ENCODE results near the gene MLLT3.

MLLT3 gene

GRCh38 chr9:20396509-20396908 lies 225.8 kb downstream of the MLLT3 start:
- H3K4me2 ChIP-seq (ENCODE audit: insufficient read depth, low read length) = no peak overlapping the region
- H3K9ac ChIP-seq (ENCODE audit: low read depth, low read length) = no peak overlapping the region
- H2AFZ ChIP-seq (ENCODE audit: low read depth, low read length) = no peak overlapping the region
- no peak overlapping the region for H3K4me3 ChIP-seq (ENCODE audit: low read depth in 1 of 2, low read length in 2 of 2)
- ATAC-seq (ENCODE audit: insufficient read depth, low read depth) (no peak), DNase-seq (no peak)
- H3K79me2 ChIP-seq (ENCODE audit: insufficient read depth, low read length) = no peaks in the 10 kb centered on the region
- H3K27me3 ChIP-seq (ENCODE audit: insufficient read depth, low read length, poor library complexity) = no peaks in the 10 kb centered on the region
- no peaks in the 10 kb centered on the region for H3K4me1 ChIP-seq (ENCODE audit: insufficient read depth, low read length)
- no peaks in the 10 kb centered on the region; the same call in 1 of the 2 replicates for H3K36me3 ChIP-seq (ENCODE audit: insufficient read depth, low read length)
- H3K9me3 ChIP-seq (ENCODE audit: insufficient read depth, low read length, severe bottlenecking) = no peaks in the 10 kb centered on the region
- no peak for TF ChIP-seq CTCF (IDR thresholded peaks at IDR 0.05; ENCODE audit: borderline replicate concordance, extremely low read depth, low read length, poor library complexity, severe bottlenecking)
- no peaks in the 10 kb centered on the region for H4K20me1 ChIP-seq (ENCODE audit: insufficient read depth, low read length)
- no peak overlapping the region for H3K27ac ChIP-seq (ENCODE audit: low read length)

GRCh38 chr9:20395651-20396050 lies 226.6 kb downstream of the MLLT3 start:
- H3K4me1 ChIP-seq (ENCODE audit: insufficient read depth, low read length) = no peaks in the 10 kb centered on the region
- no peaks in the 10 kb centered on the region for H3K79me2 ChIP-seq (ENCODE audit: insufficient read depth, low read length)
- no peak overlapping the region for H3K4me3 ChIP-seq (ENCODE audit: low read depth in 1 of 2, low read length in 2 of 2)
- no peaks in the 10 kb centered on the region for H3K9me3 ChIP-seq (ENCODE audit: insufficient read depth, low read length, severe bottlenecking)
- no peak overlapping the region for H3K27ac ChIP-seq (ENCODE audit: low read length)
- H3K27me3 ChIP-seq (ENCODE audit: insufficient read depth, low read length, poor library complexity) = no peaks in the 10 kb centered on the region
- DNase-seq (no peak), ATAC-seq (ENCODE audit: insufficient read depth, low read depth) (no peak)
- no peak overlapping the region for H3K9ac ChIP-seq (ENCODE audit: low read depth, low read length)
- no peak overlapping the region for H2AFZ ChIP-seq (ENCODE audit: low read depth, low read length)
- no peak overlapping the region for H3K4me2 ChIP-seq (ENCODE audit: insufficient read depth, low read length)
- no peaks in the 10 kb centered on the region for H4K20me1 ChIP-seq (ENCODE audit: insufficient read depth, low read length)
- no peak for TF ChIP-seq CTCF (IDR thresholded peaks at IDR 0.05; ENCODE audit: borderline replicate concordance, extremely low read depth, low read length, poor library complexity, severe bottlenecking)
- no peak for TF ChIP-seq EZH2 (IDR thresholded peaks at IDR 0.05; ENCODE audit: borderline replicate concordance, low read depth, low read length, severe bottlenecking)
- H3K36me3 ChIP-seq (ENCODE audit: insufficient read depth, low read length) = no peaks in the 10 kb centered on the region; the same call in 1 of the 2 replicates

GRCh38 chr9:20394969-20395368 lies 227.3 kb downstream of the MLLT3 start:
- H3K27me3 ChIP-seq (ENCODE audit: insufficient read depth, low read length, poor library complexity) = no peaks in the 10 kb centered on the region
- H3K27ac ChIP-seq (ENCODE audit: low read length) = no peak overlapping the region
- no peaks in the 10 kb centered on the region for H3K4me1 ChIP-seq (ENCODE audit: insufficient read depth, low read length)
- ATAC-seq (ENCODE audit: insufficient read depth, low read depth) = no peak
- no peaks in the 10 kb centered on the region for H3K9me3 ChIP-seq (ENCODE audit: insufficient read depth, low read length, severe bottlenecking)
- no peaks in the 10 kb centered on the region for H4K20me1 ChIP-seq (ENCODE audit: insufficient read depth, low read length)
- H3K36me3 ChIP-seq (ENCODE audit: insufficient read depth, low read length) = no peaks in the 10 kb centered on the region; the same call in 1 of the 2 replicates
- no peak overlapping the region for H3K9ac ChIP-seq (ENCODE audit: low read depth, low read length)
- DNase-seq = no peak
- H3K4me2 ChIP-seq (ENCODE audit: insufficient read depth, low read length) = no peak overlapping the region
- no peak overlapping the region for H3K4me3 ChIP-seq (ENCODE audit: low read depth in 1 of 2, low read length in 2 of 2)
- H2AFZ ChIP-seq (ENCODE audit: low read depth, low read length) = no peak overlapping the region
- TF ChIP-seq EZH2 (IDR thresholded peaks at IDR 0.05; ENCODE audit: borderline replicate concordance, low read depth, low read length, severe bottlenecking) = no peak
- no peak for TF ChIP-seq CTCF (IDR thresholded peaks at IDR 0.05; ENCODE audit: borderline replicate concordance, extremely low read depth, low read length, poor library complexity, severe bottlenecking)
- no peaks in the 10 kb centered on the region for H3K79me2 ChIP-seq (ENCODE audit: insufficient read depth, low read length)

- no peaks in the 10 kb centered on the region for H4K20me1 ChIP-seq (ENCODE audit: insufficient read depth, low read length)
- H3K27me3 ChIP-seq (ENCODE audit: insufficient read depth, low read length, poor library complexity) = no peaks in the 10 kb centered on the region
- no peak overlapping the region for H3K9ac ChIP-seq (ENCODE audit: low read depth, low read length)
- peaks cover under 1% of the 10 kb centered on the region; the same call in 1 of the 2 replicates for H3K36me3 ChIP-seq (ENCODE audit: insufficient read depth, low read length)
- no peak overlapping the region for H3K27ac ChIP-seq (ENCODE audit: low read length)
- TF ChIP-seq CTCF (IDR thresholded peaks at IDR 0.05; ENCODE audit: borderline replicate concordance, extremely low read depth, low read length, poor library complexity, severe bottlenecking) (no peak), EZH2 (IDR thresholded peaks at IDR 0.05; ENCODE audit: borderline replicate concordance, low read depth, low read length, severe bottlenecking) (no peak)
- no peaks in the 10 kb centered on the region for H3K79me2 ChIP-seq (ENCODE audit: insufficient read depth, low read length)
- H3K4me2 ChIP-seq (ENCODE audit: insufficient read depth, low read length) = no peak overlapping the region
- H3K4me3 ChIP-seq (ENCODE audit: low read depth in 1 of 2, low read length in 2 of 2) = no peak overlapping the region
- DNase-seq (no peak), ATAC-seq (ENCODE audit: insufficient read depth, low read depth) (no peak)
- no peaks in the 10 kb centered on the region for H3K9me3 ChIP-seq (ENCODE audit: insufficient read depth, low read length, severe bottlenecking)
- no peak overlapping the region for H2AFZ ChIP-seq (ENCODE audit: low read depth, low read length)
- H3K4me1 ChIP-seq (ENCODE audit: insufficient read depth, low read length) = no peaks in the 10 kb centered on the region
Observed at GRCh38 chr9:20391208-20391607, 231.1 kb downstream of the MLLT3 start.

All from DND-41 (cell line).